Activated CD4-positive, alpha-beta T cell treated with anti-CD3 and anti-CD28 coated beads, Interleukin-2, amount 10 ng/mL, durations not matched to agents 24 days and 14 days (primary cell): ENCODE data around the gene ADAP1. TPM values are rescaled to one million over a fixed set of nuclear protein-coding genes. Genes with fewer than 3 reads are reported as not detected.

ENCODE experiments used
- DNase-seq: peaks from one replicate; pipeline ENCODE4 v3.0.0; 2022
- H3K27ac Mint-ChIP-seq: one replicate; pipeline ENCODE4 v1.8.0; 2022; ENCODE audit warnings: mild to moderate bottlenecking, mixed read lengths
- H3K27me3 Mint-ChIP-seq: one replicate; pipeline ENCODE4 v1.8.0; 2022; ENCODE audit warnings: mixed read lengths
- H3K36me3 Mint-ChIP-seq: one replicate; pipeline ENCODE4 v1.8.0; 2022; ENCODE audit warnings: low read depth, mild to moderate bottlenecking, mixed read lengths
- H3K4me1 Mint-ChIP-seq: one replicate; pipeline ENCODE4 v1.8.0; 2021; ENCODE audit warnings: mixed read lengths
- H3K4me3 Mint-ChIP-seq: one replicate; pipeline ENCODE4 v1.8.0; 2022; ENCODE audit warnings: mild to moderate bottlenecking, moderate library complexity, mixed read lengths
- H3K9me3 Mint-ChIP-seq: one replicate; pipeline ENCODE4 v1.8.0; 2021; ENCODE audit warnings: mixed read lengths
- intact Hi-C: fragments of 100-400 bp; cut with micrococcal nuclease; formaldehyde crosslinking; loops from one replicate; pipeline ENCODE4 v1.15.1; 2023
- total RNA-seq: library from RNA; stranded (reverse); gene quantifications from 2 replicates; pipeline ENCODE4 v1.2.3, GENCODE V29; 2022

Gene ADAP1
- total RNA-seq, 1 donor from 2014 or later = 65.9 TPM

DNA sequence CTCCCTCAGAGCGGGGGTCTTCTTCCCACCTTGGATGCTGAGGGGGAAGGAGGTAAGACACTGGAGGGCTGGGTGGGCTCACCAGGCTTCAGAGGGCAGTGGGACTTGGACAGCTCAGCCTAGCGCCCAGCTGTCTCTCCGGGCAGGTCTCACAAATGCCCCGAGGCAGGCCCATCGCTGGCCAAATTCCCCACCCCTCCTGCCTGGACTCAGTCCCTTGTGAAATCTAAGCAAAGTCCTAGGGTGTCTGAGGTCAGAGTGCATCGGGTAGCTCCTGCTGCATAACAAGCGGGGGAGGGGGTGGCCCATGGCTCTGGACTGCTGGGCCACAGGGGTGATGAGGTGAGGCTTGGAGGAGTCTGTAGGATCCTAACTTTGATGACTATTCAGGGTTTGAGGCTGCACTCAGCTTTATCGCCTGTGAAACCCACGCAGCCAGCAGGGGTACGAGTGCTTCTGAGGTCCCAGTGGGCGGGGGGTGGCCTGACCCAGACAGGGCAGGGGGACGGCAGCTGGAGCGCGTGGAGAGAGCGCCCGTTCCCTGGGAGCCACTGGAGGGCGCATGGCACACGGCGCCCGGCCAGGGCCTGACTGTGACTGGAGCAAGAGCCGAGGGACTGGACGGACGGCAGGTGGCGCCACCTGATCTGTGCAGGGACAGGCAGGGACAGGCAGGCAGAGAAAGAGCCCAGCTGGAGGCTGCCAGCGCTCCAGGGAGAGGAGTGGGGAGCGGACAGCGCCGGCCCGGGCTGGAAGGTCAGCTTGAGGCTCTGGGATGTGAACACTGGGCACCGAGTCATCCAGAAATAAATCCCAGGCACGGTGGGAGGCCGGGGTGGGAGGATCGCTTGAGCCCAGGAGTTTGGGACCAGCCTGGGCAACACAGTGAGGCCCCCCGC, 38.5 kb upstream of the ADAP1 start:
- H3K4me3 Mint-ChIP-seq = no peak overlapping the region
- no peaks in the 10 kb centered on the region for H3K36me3 Mint-ChIP-seq
- intact Hi-C loops = loop anchor here (1.0 kb wide), 2 partner anchors 72 to 183 kb away; no protein-coding TSS in a partner anchor
- peak; percentile 97 for DNase-seq
- no peaks in the 10 kb centered on the region for H3K27me3 Mint-ChIP-seq
- peak overlapping the region; percentile 15 for H3K27ac Mint-ChIP-seq
- peaks cover 4% of the 10 kb centered on the region for H3K4me1 Mint-ChIP-seq
- H3K9me3 Mint-ChIP-seq = no peaks in the 10 kb centered on the region

GRCh38 chr7:991729-992656, 37.5 kb upstream of the ADAP1 start:
- Mint-ChIP-seq H3K27ac (no peak overlapping the region), H3K27me3 (no peaks in the 10 kb centered on the region), H3K4me1 (peaks cover 4% of the 10 kb centered on the region), H3K4me3 (no peak overlapping the region), H3K36me3 (no peaks in the 10 kb centered on the region), H3K9me3 (no peaks in the 10 kb centered on the region)
- intact Hi-C loops = no loop called here
- DNase-seq = no peak

DNA sequence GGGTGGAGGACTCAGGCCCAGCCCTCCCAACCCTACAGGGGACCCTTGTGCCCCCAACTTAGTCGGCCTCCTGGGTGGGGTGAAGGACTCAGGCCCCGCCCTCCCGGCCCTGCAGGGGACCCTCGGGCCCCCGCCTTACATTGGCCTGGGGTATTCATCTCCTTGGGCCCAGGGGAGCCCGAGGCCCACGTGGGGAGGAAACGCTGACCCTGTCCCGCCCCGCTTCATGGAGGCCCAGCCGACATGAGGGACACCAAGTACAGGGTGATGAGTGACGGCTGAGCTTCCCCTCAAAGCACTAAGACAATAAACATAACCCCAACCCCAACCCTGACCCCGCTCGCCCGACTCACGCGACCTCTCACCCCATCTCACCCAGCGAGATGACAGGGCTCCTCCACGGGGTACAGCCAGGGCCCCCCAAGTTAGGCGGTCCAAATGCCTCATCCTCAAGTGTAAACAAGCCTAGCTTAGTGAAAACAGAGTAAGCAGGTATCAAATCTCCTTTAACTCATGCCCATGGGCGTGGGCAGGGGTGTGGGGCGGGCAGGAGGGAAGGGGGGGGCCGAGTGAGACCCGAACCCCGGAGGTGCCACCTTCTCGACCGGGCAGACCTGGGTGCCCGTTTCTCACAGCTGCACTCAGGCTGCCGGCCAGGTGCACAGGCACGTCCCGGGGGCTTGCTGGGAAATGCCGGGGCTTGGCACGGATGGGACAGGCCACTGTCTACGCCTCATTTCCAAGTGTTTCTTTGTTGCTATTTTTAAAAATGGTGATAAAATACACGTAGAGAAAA, 36.7 kb upstream of the ADAP1 start:
- H3K27me3 Mint-ChIP-seq = no peaks in the 10 kb centered on the region
- peaks cover 4% of the 10 kb centered on the region for H3K4me1 Mint-ChIP-seq
- intact Hi-C loops = no loop called here
- no peak overlapping the region for H3K4me3 Mint-ChIP-seq
- H3K36me3 Mint-ChIP-seq = no peaks in the 10 kb centered on the region
- DNase-seq = no peak
- H3K9me3 Mint-ChIP-seq = no peaks in the 10 kb centered on the region
- no peak overlapping the region for H3K27ac Mint-ChIP-seq

GRCh38 chr7:990352-990932, 36.0 kb upstream of the ADAP1 start:
- H3K27ac Mint-ChIP-seq = no peak overlapping the region
- intact Hi-C loops = no loop called here
- H3K4me1 Mint-ChIP-seq = peaks cover 4% of the 10 kb centered on the region
- H3K36me3 Mint-ChIP-seq = no peaks in the 10 kb centered on the region
- no peak for DNase-seq
- no peaks in the 10 kb centered on the region for H3K27me3 Mint-ChIP-seq
- H3K9me3 Mint-ChIP-seq = no peaks in the 10 kb centered on the region
- no peak overlapping the region for H3K4me3 Mint-ChIP-seq

GRCh38 chr7:988963-989529, 34.6 kb upstream of the ADAP1 start:
- Mint-ChIP-seq H3K36me3 (no peaks in the 10 kb centered on the region), H3K9me3 (no peaks in the 10 kb centered on the region), H3K4me3 (no peak overlapping the region), H3K27me3 (no peaks in the 10 kb centered on the region), H3K4me1 (peaks cover 4% of the 10 kb centered on the region), H3K27ac (no peak overlapping the region)
- intact Hi-C loops = no loop called here
- DNase-seq = no peak

DNA sequence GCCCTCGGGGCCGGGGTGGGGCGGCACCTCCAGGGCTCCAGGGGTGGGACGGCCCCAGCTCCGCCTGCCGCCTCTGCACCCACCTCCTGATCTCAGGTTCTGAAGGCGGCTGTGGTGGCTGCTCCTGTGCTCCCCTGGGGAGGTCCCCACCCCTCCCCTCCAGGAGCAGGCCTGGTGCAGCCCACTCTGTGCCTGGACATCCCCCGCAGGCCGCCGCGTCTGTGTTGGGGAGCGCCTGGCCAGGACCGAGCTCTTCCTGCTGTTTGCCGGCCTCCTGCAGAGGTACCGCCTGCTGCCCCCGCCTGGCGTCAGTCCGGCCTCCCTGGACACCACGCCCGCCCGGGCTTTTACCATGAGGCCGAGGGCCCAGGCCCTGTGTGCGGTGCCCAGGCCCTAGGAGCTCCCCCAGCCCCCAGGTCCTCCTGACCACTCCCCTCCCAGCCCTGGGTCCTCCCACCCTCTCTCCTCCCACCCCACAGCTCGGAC, 34.0 kb upstream of the ADAP1 start:
- Mint-ChIP-seq H3K4me1 (peaks cover 4% of the 10 kb centered on the region), H3K27ac (no peak overlapping the region), H3K4me3 (no peak overlapping the region), H3K36me3 (no peaks in the 10 kb centered on the region), H3K9me3 (no peaks in the 10 kb centered on the region), H3K27me3 (no peaks in the 10 kb centered on the region)
- no peak for DNase-seq
- intact Hi-C loops = no loop called here

DNA sequence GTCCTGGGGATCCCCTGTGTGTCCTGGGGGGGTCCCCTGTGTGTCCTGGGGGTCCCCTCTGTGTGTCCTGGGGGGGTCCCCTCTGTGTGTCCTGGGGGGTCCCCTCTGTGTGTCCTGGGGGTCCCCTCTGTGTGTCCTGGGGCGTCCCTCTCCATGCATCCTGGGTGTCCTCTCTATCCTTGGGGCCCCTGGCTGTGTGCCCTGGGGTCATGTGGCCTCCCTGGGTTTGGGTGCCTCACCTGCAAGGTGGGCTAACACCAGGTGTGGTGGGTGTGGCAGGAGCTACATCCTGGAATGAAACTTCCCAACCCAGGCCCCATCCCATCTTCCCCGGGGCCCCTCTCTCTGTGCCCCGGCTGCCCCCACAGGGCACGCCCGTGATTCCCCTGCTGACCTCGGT, 33.4 kb upstream of the ADAP1 start:
- Mint-ChIP-seq H3K36me3 (no peaks in the 10 kb centered on the region), H3K4me3 (no peak overlapping the region), H3K27me3 (no peaks in the 10 kb centered on the region), H3K4me1 (peaks cover under 1% of the 10 kb centered on the region), H3K27ac (no peak overlapping the region), H3K9me3 (no peaks in the 10 kb centered on the region)
- DNase-seq = no peak
- intact Hi-C loops = no loop called here

- Mint-ChIP-seq H3K4me1 (no peaks in the 10 kb centered on the region), H3K27me3 (no peaks in the 10 kb centered on the region)
- intact Hi-C loops = no loop called here
Measured at GRCh38 chr7:986766-987751, 32.6 kb upstream of the ADAP1 start.

DNA sequence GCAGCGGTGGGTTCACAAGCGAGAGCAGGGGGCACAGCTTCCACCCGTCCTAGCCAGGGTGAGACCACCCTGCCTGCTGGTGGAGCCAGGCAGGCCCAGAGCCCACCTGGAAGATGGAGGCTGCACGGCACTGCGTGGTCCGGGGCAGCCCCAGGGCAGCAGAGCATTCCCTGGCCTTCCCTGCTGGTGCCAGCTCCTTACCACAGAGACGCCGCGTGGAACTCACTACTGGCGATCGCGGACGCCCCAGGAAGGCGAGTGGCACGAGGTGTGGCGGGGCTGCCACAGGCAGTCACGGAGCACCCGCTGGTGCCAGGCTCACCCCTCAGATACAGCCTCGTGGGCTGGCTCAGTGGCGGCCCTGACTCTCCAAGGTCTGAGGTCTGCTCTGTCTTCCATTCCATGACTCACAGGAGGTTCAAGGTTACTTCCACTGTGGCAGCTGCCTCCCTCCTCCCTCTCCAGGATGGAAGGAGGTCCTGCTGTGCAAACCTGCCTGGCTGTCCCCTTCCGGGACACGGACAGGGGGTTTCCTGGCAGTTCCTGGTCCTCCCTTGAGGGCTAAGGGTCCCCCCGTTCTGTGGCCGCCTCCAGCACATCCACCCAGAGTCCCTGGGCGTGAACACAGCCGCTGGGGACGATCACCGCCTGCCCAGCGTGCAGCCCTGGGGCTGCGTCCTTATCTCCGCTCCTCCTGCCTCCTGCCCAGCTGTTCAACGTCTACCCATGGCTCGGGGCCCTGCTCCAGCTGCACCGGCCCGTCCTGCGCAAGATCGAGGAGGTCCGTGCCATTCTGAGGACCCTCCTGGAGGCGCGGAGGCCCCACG, 31.6 kb upstream of the ADAP1 start:
- no peak for DNase-seq
- Mint-ChIP-seq H3K27me3 (no peaks in the 10 kb centered on the region), H3K4me3 (no peak overlapping the region), H3K36me3 (no peaks in the 10 kb centered on the region), H3K4me1 (no peaks in the 10 kb centered on the region), H3K9me3 (no peaks in the 10 kb centered on the region), H3K27ac (no peak overlapping the region)
- intact Hi-C loops = no loop called here

More at GRCh38 chr7:986766-987751, 32.6 kb upstream of the ADAP1 start:
- Mint-ChIP-seq H3K27ac (no peak overlapping the region), H3K9me3 (no peaks in the 10 kb centered on the region), H3K4me3 (no peak overlapping the region), H3K36me3 (no peaks in the 10 kb centered on the region)
- no peak for DNase-seq

- DNase-seq = no peak
- Mint-ChIP-seq H3K4me1 (no peaks in the 10 kb centered on the region), H3K4me3 (no peak overlapping the region), H3K36me3 (no peaks in the 10 kb centered on the region), H3K27me3 (no peaks in the 10 kb centered on the region), H3K9me3 (no peaks in the 10 kb centered on the region), H3K27ac (no peak overlapping the region)
- intact Hi-C loops = no loop called here
Measured at GRCh38 chr7:985127-985416, 30.6 kb upstream of the ADAP1 start.

DNA sequence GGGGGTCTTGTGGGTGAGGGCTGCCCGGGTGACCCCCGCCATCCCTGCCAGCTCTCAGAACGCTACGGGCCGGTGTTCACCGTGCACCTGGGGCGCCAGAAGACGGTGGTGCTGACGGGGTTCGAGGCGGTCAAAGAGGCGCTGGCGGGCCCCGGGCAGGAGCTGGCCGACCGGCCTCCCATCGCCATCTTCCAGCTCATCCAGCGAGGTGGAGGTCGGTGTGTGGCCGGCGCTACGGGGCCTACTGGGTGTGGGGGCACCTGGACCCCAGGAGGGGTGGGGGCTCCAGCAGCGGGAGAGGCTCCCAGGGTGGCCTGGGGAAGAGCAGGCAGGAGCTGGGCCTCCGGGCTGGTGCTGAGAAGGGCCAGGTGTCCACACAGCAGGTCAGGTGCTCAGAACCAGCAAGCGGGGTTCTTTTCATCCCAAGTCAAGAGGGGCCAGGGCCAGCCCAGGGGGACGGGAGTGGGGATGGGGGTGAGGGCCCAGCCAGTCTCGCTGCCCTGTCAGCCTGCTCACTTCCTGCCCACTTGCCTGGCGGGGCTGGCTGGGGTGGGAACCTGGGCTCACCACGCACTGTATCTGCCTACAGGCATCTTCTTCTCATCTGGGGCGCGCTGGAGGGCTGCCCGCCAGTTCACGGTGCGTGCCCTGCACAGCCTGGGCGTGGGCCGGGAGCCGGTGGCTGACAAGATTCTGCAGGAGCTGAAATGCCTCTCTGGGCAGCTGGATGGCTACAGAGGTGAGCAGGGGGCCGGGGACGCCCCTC, 30.1 kb upstream of the ADAP1 start:
- Mint-ChIP-seq H3K9me3 (no peaks in the 10 kb centered on the region), H3K27me3 (no peaks in the 10 kb centered on the region), H3K4me1 (no peaks in the 10 kb centered on the region), H3K4me3 (no peak overlapping the region), H3K36me3 (no peaks in the 10 kb centered on the region), H3K27ac (no peak overlapping the region)
- no peak for DNase-seq
- intact Hi-C loops = no loop called here
